ENCODE results near the gene TNNT3.

Gene TNNT3

GRCh38 chr11:1949922-1950321 lies 30.4 kb downstream of the TNNT3 start:
- no peak for TF ChIP-seq CTCF (IDR thresholded peaks at IDR 0.05; ENCODE audit: low read depth, low read length, missing control alignments)
- in situ Hi-C loops (cut with HindIII; ENCODE audit: low sequenced_read_pairs): no loop called here
- H3K4me3 ChIP-seq (ENCODE audit: low read depth, low read length): no peak overlapping the region
- no peak for DNase-seq (ENCODE audit: low read depth)

- TF ChIP-seq CTCF (IDR thresholded peaks at IDR 0.05; ENCODE audit: low read depth, low read length, missing control alignments): no peak
- no peak overlapping the region for H3K4me3 ChIP-seq (ENCODE audit: low read depth, low read length)
- no peak for DNase-seq (ENCODE audit: low read depth)
- in situ Hi-C loops (cut with HindIII; ENCODE audit: low sequenced_read_pairs): no loop called here
Observed at GRCh38 chr11:1952806-1953482, 33.4 kb downstream of the TNNT3 start.

- in situ Hi-C loops (cut with HindIII; ENCODE audit: low sequenced_read_pairs): no loop called here
- H3K4me3 ChIP-seq (ENCODE audit: low read depth, low read length): no peak overlapping the region
- DNase-seq (ENCODE audit: low read depth): no peak
- no peak for TF ChIP-seq CTCF (IDR thresholded peaks at IDR 0.05; ENCODE audit: low read depth, low read length, missing control alignments)
Observed at GRCh38 chr11:1953489-1954266, 34.2 kb downstream of the TNNT3 start.

- no peak overlapping the region for H3K4me3 ChIP-seq (ENCODE audit: low read depth, low read length)
- in situ Hi-C loops (cut with HindIII; ENCODE audit: low sequenced_read_pairs): no loop called here
- TF ChIP-seq CTCF (IDR thresholded peaks at IDR 0.05; ENCODE audit: low read depth, low read length, missing control alignments): no peak
- no peak for DNase-seq (ENCODE audit: low read depth)
Observed at GRCh38 chr11:1958367-1958766, 38.9 kb downstream of the TNNT3 start.

- no peak for DNase-seq (ENCODE audit: low read depth)
- H3K4me3 ChIP-seq (ENCODE audit: low read depth, low read length): no peak overlapping the region
- no peak for TF ChIP-seq CTCF (IDR thresholded peaks at IDR 0.05; ENCODE audit: low read depth, low read length, missing control alignments)
- in situ Hi-C loops (cut with HindIII; ENCODE audit: low sequenced_read_pairs): no loop called here
Observed at GRCh38 chr11:1959786-1960185, 40.3 kb downstream of the TNNT3 start.

GRCh38 chr11:1963864-1964263 lies 44.4 kb downstream of the TNNT3 start:
- no peak for DNase-seq (ENCODE audit: low read depth)
- in situ Hi-C loops (cut with HindIII; ENCODE audit: low sequenced_read_pairs): no loop called here
- TF ChIP-seq CTCF (IDR thresholded peaks at IDR 0.05; ENCODE audit: low read depth, low read length, missing control alignments): no peak

More at GRCh38 chr11:1963864-1964263, 44.4 kb downstream of the TNNT3 start:
- no peak overlapping the region for H3K4me3 ChIP-seq (ENCODE audit: low read depth, low read length)
